ENCODE data around the gene HEATR5A. TPM values are rescaled to one million over a fixed set of nuclear protein-coding genes. Genes with fewer than 3 reads are reported as not detected.
"Not testable (repeated sequence)": the region's sequence is repeated elsewhere in the genome, so short reads cannot be mapped to it uniquely, and the experiment has no call there.

HEATR5A gene
- total RNA-seq, 6 experiments from 2014 or later, result 13.2 to 20.8 (median 17.6) TPM

- DNase-seq, result peak in 2 of 3 donors; percentile 37 to 80
- TF ChIP-seq CTCF (IDR thresholded peaks at IDR 0.05), result peak in 1 of 4 donors; percentile 21
- TF ChIP-seq POLR2A (IDR thresholded peaks at IDR 0.05), result peak; percentile 45
- WGBS (ENCODE audit: insufficient coverage, low coverage, low lambda C conversion rate, missing lambda C conversion rate), result 51% methylated on average over 17 of the region's 17 CpGs
- H3K27me3 ChIP-seq; H3K36me3 ChIP-seq; H3K4me3 ChIP-seq; intact Hi-C loops (cut with DNase I); H3K9me3 ChIP-seq: not testable (repeated sequence)
- Histone ChIP-seq H3K4me1 (peaks cover 0 to 48% (median 22%) of the 10 kb centered on the region in 4 donors), H3K27ac (peak overlapping the region; percentile 14 to 89 (median 71))
- peak; percentile 77 to 91 (median 88) for ATAC-seq
Measured at GRCh38 chr14:31257554-31258426, 162.6 kb downstream of the HEATR5A start.

GRCh38 chr14:31257244-31257553 lies 163.2 kb downstream of the HEATR5A start:
- no peaks in the 10 kb centered on the region for H3K36me3 ChIP-seq
- H3K27me3 ChIP-seq, result no peaks in the 10 kb centered on the region
- no peaks in the 10 kb centered on the region for H3K9me3 ChIP-seq
- H3K4me3 ChIP-seq, result no peak overlapping the region
- intact Hi-C loops (cut with DNase I), result no loop called here
- TF ChIP-seq CTCF (IDR thresholded peaks at IDR 0.05) (no peak), POLR2A (IDR thresholded peaks at IDR 0.05) (no peak)
- peaks cover 0 to 44% (median 19%) of the 10 kb centered on the region in 4 donors for H3K4me1 ChIP-seq
- DNase-seq (no peak), ATAC-seq (no peak)
- H3K27ac ChIP-seq, result peak overlapping the region in 2 of 3 donors; percentile 23 to 89
- WGBS (ENCODE audit: insufficient coverage, low coverage, low lambda C conversion rate, missing lambda C conversion rate), result 83% methylated on average over 1 of the region's 1 CpG

- no peak for DNase-seq
- no peaks in the 10 kb centered on the region for H3K9me3 ChIP-seq
- intact Hi-C loops (cut with DNase I), result no loop called here
- no peak overlapping the region for H3K4me3 ChIP-seq
- no peak for TF ChIP-seq POLR2A (IDR thresholded peaks at IDR 0.05)
- TF ChIP-seq CTCF (IDR thresholded peaks at IDR 0.05), result no peak
- 95% methylated on average over 4 of the region's 5 CpGs for WGBS (ENCODE audit: insufficient coverage, low coverage, low lambda C conversion rate, missing lambda C conversion rate)
- no peaks in the 10 kb centered on the region for H3K27me3 ChIP-seq
- ATAC-seq, result no peak
- no peaks in the 10 kb centered on the region for H3K36me3 ChIP-seq
- peak overlapping the region in 1 of 3 donors; percentile 89 for H3K27ac ChIP-seq
- peaks cover 0 to 38% (median 17%) of the 10 kb centered on the region in 4 donors for H3K4me1 ChIP-seq
Measured at GRCh38 chr14:31256534-31257243, 163.7 kb downstream of the HEATR5A start.

- H3K4me3 ChIP-seq; H3K9me3 ChIP-seq; H3K27ac ChIP-seq; ATAC-seq; intact Hi-C loops (cut with DNase I); H3K27me3 ChIP-seq; DNase-seq; H3K36me3 ChIP-seq: not testable (repeated sequence)
- peaks cover 0 to 33% (median 14%) of the 10 kb centered on the region in 4 donors for H3K4me1 ChIP-seq
- WGBS (ENCODE audit: insufficient coverage, low coverage, low lambda C conversion rate, missing lambda C conversion rate), result 98% methylated on average over 4 of the region's 4 CpGs
Measured at GRCh38 chr14:31255918-31256317, 164.4 kb downstream of the HEATR5A start.

- Histone ChIP-seq H3K27me3 (no peaks in the 10 kb centered on the region), H3K9me3 (no peaks in the 10 kb centered on the region), H3K4me1 (peaks cover 0 to 33% (median 14%) of the 10 kb centered on the region in 4 donors), H3K4me3 (no peak overlapping the region), H3K27ac (no peak overlapping the region), H3K36me3 (no peaks in the 10 kb centered on the region)
- WGBS (ENCODE audit: insufficient coverage, low coverage, low lambda C conversion rate, missing lambda C conversion rate), result 79% methylated on average over 2 of the region's 2 CpGs
- intact Hi-C loops (cut with DNase I), result no loop called here
- ATAC-seq, result no peak
- no peak for DNase-seq
- TF ChIP-seq CTCF (IDR thresholded peaks at IDR 0.05) (no peak), POLR2A (IDR thresholded peaks at IDR 0.05) (no peak)
Measured at GRCh38 chr14:31255286-31255685, 165.1 kb downstream of the HEATR5A start.

Measured in right lobe of liver (tissue), 6 donors.